ENCODE measurements around the gene TRAIP.

TRAIP gene

DNA sequence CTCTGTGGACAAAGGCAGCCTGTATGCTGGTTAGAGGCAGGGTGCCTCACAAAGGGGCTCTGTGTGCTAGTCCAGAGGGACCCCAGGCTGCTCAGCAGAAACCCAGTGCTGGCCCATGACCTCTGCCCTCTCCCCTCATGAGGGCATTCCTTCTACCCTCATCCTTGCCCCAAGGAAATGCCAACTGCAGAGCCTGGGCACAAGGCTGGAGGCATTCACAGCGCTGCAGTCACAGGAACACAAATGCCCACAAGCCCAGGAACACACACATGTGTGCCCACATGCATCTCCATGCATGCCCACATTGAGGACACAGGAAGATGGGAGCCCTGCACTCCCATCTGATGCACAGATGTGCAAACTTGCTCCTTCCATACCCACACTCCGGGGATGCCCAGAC is 49.5 kb downstream of the TRAIP start:
- Histone ChIP-seq H3K27me3 (ENCODE audit: insufficient read depth, low read length) (no peaks in the 10 kb centered on the region), H3K9me2 (ENCODE audit: low read depth, low read length) (no peaks in the 10 kb centered on the region), H4K20me1 (ENCODE audit: insufficient read depth, low read length) (no peaks in the 10 kb centered on the region), H3K36me3 (ENCODE audit: insufficient read depth, low read length) (no peaks in the 10 kb centered on the region), H2AFZ (ENCODE audit: low read length) (no peak overlapping the region), H3K4me3 (ENCODE audit: low read depth, low read length, poor library complexity, severe bottlenecking) (no peak overlapping the region), H3F3A (ENCODE audit: insufficient read depth, low read length) (no peaks in the 10 kb centered on the region), H3K79me2 (ENCODE audit: insufficient read depth, low read length) (no peaks in the 10 kb centered on the region), H3K9ac (ENCODE audit: low read length) (no peak overlapping the region), H3K27ac (ENCODE audit: low read depth, low read length, poor library complexity, severe bottlenecking) (no peak overlapping the region), H3K9me3 (ENCODE audit: low read length) (no peaks in the 10 kb centered on the region), H3K4me2 (ENCODE audit: low read length) (no peak overlapping the region), H3K4me1 (ENCODE audit: insufficient read depth, low read length, severe bottlenecking) (peaks cover 25% of the 10 kb centered on the region)
- TF ChIP-seq EZH2 (IDR thresholded peaks at IDR 0.05; ENCODE audit: borderline replicate concordance, low read length), result no peak
- TF ChIP-seq, protein P1, sequence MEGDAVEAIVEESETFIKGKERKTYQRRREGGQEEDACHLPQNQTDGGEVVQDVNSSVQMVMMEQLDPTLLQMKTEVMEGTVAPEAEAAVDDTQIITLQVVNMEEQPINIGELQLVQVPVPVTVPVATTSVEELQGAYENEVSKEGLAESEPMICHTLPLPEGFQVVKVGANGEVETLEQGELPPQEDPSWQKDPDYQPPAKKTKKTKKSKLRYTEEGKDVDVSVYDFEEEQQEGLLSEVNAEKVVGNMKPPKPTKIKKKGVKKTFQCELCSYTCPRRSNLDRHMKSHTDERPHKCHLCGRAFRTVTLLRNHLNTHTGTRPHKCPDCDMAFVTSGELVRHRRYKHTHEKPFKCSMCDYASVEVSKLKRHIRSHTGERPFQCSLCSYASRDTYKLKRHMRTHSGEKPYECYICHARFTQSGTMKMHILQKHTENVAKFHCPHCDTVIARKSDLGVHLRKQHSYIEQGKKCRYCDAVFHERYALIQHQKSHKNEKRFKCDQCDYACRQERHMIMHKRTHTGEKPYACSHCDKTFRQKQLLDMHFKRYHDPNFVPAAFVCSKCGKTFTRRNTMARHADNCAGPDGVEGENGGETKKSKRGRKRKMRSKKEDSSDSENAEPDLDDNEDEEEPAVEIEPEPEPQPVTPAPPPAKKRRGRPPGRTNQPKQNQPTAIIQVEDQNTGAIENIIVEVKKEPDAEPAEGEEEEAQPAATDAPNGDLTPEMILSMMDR (IDR thresholded peaks at IDR 0.05; ENCODE audit: low read length), result no peak

DNA sequence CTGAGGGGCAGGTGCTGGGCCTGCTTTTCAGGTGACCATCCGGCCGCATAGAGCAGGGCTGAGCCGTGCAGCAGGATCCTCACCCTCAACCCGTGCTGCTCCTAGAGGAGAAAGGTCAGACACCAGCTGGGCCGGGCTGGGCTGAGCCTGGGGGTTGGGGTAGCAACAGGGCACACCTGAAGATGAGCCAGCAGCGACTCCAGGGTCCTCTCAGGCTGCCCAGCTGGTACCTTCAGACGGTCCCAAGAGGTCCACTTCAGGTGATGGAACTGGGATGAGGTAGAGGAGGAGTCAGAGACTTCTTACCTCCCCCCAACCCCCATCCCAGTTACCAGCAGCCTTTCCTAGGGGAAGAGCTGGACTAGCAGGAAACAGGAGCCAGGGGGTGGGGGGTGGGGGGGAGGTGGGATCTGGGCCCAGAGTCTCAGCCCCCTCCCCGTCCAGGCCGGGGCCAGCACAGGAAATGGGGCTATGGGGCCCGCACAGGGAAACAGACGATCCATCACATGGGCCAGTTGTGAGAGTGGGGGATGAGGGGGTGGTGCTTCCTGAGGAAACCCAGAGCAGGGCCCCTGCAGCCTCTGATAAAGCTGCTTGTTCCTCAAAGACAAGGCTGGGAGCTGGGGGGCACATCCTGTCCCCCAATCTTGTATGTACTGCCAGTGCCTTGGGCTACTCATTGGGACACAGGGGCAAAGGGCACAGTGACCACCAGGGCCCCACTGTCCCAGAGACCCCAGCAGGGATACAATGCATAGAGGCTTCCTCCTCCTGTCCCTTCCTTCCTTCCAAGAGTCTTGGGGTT is 50.3 kb downstream of the TRAIP start:
- Histone ChIP-seq H3F3A (ENCODE audit: insufficient read depth, low read length) (no peaks in the 10 kb centered on the region), H3K9me2 (ENCODE audit: low read depth, low read length) (no peaks in the 10 kb centered on the region), H3K4me3 (ENCODE audit: low read depth, low read length, poor library complexity, severe bottlenecking) (no peak overlapping the region), H3K27me3 (ENCODE audit: insufficient read depth, low read length) (no peaks in the 10 kb centered on the region), H3K4me2 (ENCODE audit: low read length) (no peak overlapping the region), H3K79me2 (ENCODE audit: insufficient read depth, low read length) (no peaks in the 10 kb centered on the region), H3K4me1 (ENCODE audit: insufficient read depth, low read length, severe bottlenecking) (peaks cover 25% of the 10 kb centered on the region), H2AFZ (ENCODE audit: low read length) (no peak overlapping the region), H4K20me1 (ENCODE audit: insufficient read depth, low read length) (no peaks in the 10 kb centered on the region), H3K9me3 (ENCODE audit: low read length) (no peaks in the 10 kb centered on the region), H3K36me3 (ENCODE audit: insufficient read depth, low read length) (no peaks in the 10 kb centered on the region), H3K27ac (ENCODE audit: low read depth, low read length, poor library complexity, severe bottlenecking) (no peak overlapping the region), H3K9ac (ENCODE audit: low read length) (no peak overlapping the region)
- no peak for TF ChIP-seq EZH2 (IDR thresholded peaks at IDR 0.05; ENCODE audit: borderline replicate concordance, low read length)
- TF ChIP-seq, protein P1 (IDR thresholded peaks at IDR 0.05; ENCODE audit: low read length), result no peak

GRCh38 chr3:49805367-49805782 is 51.0 kb downstream of the TRAIP start:
- Histone ChIP-seq H3K27ac (ENCODE audit: low read depth, low read length, poor library complexity, severe bottlenecking) (no peak overlapping the region), H3K9me3 (ENCODE audit: low read length) (no peaks in the 10 kb centered on the region), H3K9ac (ENCODE audit: low read length) (no peak overlapping the region), H2AFZ (ENCODE audit: low read length) (no peak overlapping the region), H3K27me3 (ENCODE audit: insufficient read depth, low read length) (no peaks in the 10 kb centered on the region), H3K4me1 (ENCODE audit: insufficient read depth, low read length, severe bottlenecking) (peaks cover 25% of the 10 kb centered on the region), H3F3A (ENCODE audit: insufficient read depth, low read length) (no peaks in the 10 kb centered on the region), H3K4me3 (ENCODE audit: low read depth, low read length, poor library complexity, severe bottlenecking) (no peak overlapping the region), H3K9me2 (ENCODE audit: low read depth, low read length) (no peaks in the 10 kb centered on the region), H3K4me2 (ENCODE audit: low read length) (no peak overlapping the region), H4K20me1 (ENCODE audit: insufficient read depth, low read length) (no peaks in the 10 kb centered on the region), H3K36me3 (ENCODE audit: insufficient read depth, low read length) (no peaks in the 10 kb centered on the region), H3K79me2 (ENCODE audit: insufficient read depth, low read length) (no peaks in the 10 kb centered on the region)
- TF ChIP-seq, protein P1 (IDR thresholded peaks at IDR 0.05; ENCODE audit: low read length), result no peak
- no peak for TF ChIP-seq EZH2 (IDR thresholded peaks at IDR 0.05; ENCODE audit: borderline replicate concordance, low read length)

All from OCI-LY1 (cell line).